A549 treated with AZD2906 at 1 μM for 4 hours (cell line): Measurements from ENCODE around the gene FAM118A. TPM values are rescaled to one million over a fixed set of nuclear protein-coding genes. Genes with fewer than 3 reads are reported as not detected.

Experiments used
- total RNA-seq: library from RNA; stranded (reverse); fragments of 200-300 nt; extraction: Qiagen RNA extraction; gene quantifications from 5 replicates; pipeline ENCODE4 v1.2.3, GENCODE V29; 2022

The FAM118A gene
- 9.2 to 12.9 TPM (median 10.5 TPM) in 5 replicates for total RNA-seq

DNA sequence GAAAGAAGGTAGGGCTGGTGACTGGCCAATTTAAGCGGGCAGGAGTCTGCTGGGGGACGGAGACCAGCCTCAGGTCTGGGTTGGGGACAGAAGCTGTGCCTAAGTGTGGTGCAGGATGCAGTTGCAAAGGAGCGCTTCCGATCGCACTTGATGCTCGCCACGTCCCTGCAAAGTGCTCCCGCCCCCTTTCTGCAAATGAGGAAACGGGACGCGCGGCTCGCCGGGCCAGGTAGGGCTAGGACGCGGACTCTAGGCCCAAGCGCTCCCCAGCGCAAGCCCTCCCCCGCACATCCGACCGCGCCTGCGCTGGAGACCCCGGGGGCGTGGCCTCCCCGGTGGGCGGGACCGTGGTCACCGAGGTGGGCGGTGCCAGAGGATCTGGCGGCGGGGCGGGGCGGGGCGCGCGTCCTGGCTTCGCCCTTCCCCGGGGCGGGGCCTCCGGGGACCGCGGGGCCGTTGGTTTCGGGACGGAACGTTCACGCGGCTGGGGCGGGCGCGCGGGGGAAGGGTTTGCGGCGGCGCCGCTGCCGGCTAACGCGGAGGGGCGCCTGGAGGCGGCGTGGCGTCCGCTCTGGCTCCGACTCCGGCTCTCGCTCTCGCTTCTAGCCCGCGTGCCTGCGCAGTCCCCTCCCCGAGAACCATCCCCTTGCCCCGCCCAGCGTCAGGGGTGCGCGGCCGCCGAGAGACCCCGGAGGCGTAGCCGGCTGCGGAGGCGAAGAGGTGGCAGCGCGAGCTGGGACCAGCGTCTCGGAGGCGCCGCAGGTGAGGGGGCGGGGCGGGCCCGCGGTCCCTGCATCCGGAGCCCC, at the start of gene FAM118A:
Gene FAM118A (plus strand): TSS at position 513 of the 806 bp plus-strand sequence. CDS start 12,446 bp downstream, outside the sequence.

DNA sequence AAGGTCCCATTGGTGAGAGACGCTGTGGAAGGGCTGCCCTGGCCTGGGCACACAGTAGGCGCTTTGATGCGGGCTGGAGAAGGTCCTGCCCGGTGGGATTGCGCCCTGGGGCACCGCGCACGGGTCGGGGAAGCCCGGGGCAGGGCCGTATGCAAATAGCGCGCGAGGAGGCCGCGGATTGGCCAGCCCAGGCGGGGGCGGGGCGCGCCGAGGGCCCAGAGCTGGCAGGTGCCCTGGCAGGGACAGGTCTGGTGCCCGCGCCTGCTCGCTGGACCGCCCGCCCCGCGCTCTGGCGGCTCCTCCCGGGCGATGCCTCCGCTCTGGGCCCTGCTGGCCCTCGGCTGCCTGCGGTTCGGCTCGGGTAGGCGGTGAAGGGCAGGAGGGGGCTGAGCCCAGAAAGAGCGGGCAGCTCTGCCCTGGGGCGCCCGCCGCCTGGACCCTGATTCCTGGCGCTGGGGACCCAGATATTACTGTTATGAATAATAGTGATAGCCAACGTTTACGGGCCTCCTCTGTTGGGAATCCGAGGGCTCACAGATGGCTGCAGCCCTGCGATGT, 24.9 kb upstream of the FAM118A start, which contains the start of gene UPK3A:
Gene UPK3A (plus strand): TSS at position 245 of the 558 bp plus-strand sequence. CDS start 65 bp downstream, at position 310.

Other genes starting within 250 kb of the FAM118A start
- 25.2 to 30.1 TPM (median 28.1 TPM) in 5 replicates for gene NUP50, start 146.0 kb upstream of the FAM118A start, total RNA-seq
- gene KIAA0930, start 69.0 kb upstream of the FAM118A start, total RNA-seq, result 63.4 to 77.7 TPM (median 73.5 TPM) in 5 replicates
- not detected in 5 replicates for gene UPK3A, start 25.0 kb upstream of the FAM118A start, total RNA-seq
- gene SMC1B, start 103.7 kb downstream of the FAM118A start, total RNA-seq, result 0.03 to 0.05 TPM in 2 of 5 replicates, not detected in the others
- 1.8 to 2.4 TPM (median 2.2 TPM) in 5 replicates for gene RIBC2, start 103.8 kb downstream of the FAM118A start, total RNA-seq
- gene FBLN1, start 192.9 kb downstream of the FAM118A start, total RNA-seq, result 45.8 to 61.8 TPM (median 58.3 TPM) in 5 replicates